WTC11 (cell line): Measurements from ENCODE around the gene IGF2BP1. TPM values are rescaled to one million over a fixed set of nuclear protein-coding genes. Genes with fewer than 3 reads are reported as not detected.
A peak's percentile ranks its signal among the peaks of the same experiment; 100 is the strongest.

Source experiments
- ATAC-seq: fragments of 200-7000 bp; cut with Tn5 transposase; 2 replicates; pipeline ENCODE4 v1.10.0; 2021; ENCODE audit warnings: mild to moderate bottlenecking, moderate library complexity
- CTCF ChIA-PET: fragments of 300-600 bp; sonication (Branson Sonifier 250); formaldehyde crosslinking; loops from one replicate; lab custom pipeline; 2021; ENCODE audit warnings: antibody characterized with exemption; lab: Charles Lee
- POLR2A ChIA-PET: fragments of 350-600 bp; sonication (Branson Sonifier 250); formaldehyde crosslinking; loops from one replicate; lab custom pipeline; 2021; ENCODE audit warnings: antibody characterized with exemption; lab: Charles Lee
- DNase-seq: peaks from one replicate; pipeline ENCODE4 v3.0.0; 2021; ENCODE audit warnings: low spot score
- H3K27ac Mint-ChIP-seq: 2 replicates; pipeline ENCODE4 v1.8.0; 2021; ENCODE audit warnings: mixed read lengths
- H3K27me3 Mint-ChIP-seq: 2 replicates; pipeline ENCODE4 v1.8.0; 2021; ENCODE audit warnings: low read depth, mild to moderate bottlenecking, moderate library complexity, mixed read lengths
- H3K36me3 Mint-ChIP-seq: 2 replicates; pipeline ENCODE4 v1.8.0; 2021; ENCODE audit warnings: mixed read lengths
- H3K4me1 Mint-ChIP-seq: 2 replicates; pipeline ENCODE4 v1.8.0; 2022; ENCODE audit warnings: mixed read lengths
- H3K4me3 Mint-ChIP-seq: 2 replicates; pipeline ENCODE4 v1.8.0; 2021; ENCODE audit warnings: mild to moderate bottlenecking, moderate library complexity, mixed read lengths
- H3K9me3 Mint-ChIP-seq: 2 replicates; pipeline ENCODE4 v1.8.0; 2021; ENCODE audit warnings: mixed read lengths
- ATF1 ChIP-seq: sonication (generic); formaldehyde crosslinking; IDR thresholded peaks from 2 replicates; pipeline ENCODE4 v1.8.1; 2023; ENCODE audit warnings: mild to moderate bottlenecking, moderate library complexity, missing genetic modification reagents
- FOXJ3 ChIP-seq: sonication (generic); formaldehyde crosslinking; IDR thresholded peaks from 2 replicates; pipeline ENCODE4 v1.9.0; 2021; ENCODE audit warnings: missing genetic modification reagents, mild to moderate bottlenecking, borderline replicate concordance
- GTF2I ChIP-seq: fragments of 250-450 bp; sonication (Bioruptor Pico); conservative IDR thresholded peaks from 2 replicates; pipeline ENCODE4 v1.4.0; 2021; ENCODE audit warnings: mild to moderate bottlenecking
- KAT7 ChIP-seq: sonication (generic); formaldehyde crosslinking; IDR thresholded peaks from 2 replicates; pipeline ENCODE4 v1.8.1; 2023; ENCODE audit warnings: missing genetic modification reagents, mild to moderate bottlenecking, borderline replicate concordance
- NFYB ChIP-seq: sonication (generic); formaldehyde crosslinking; conservative IDR thresholded peaks from 2 replicates; pipeline ENCODE4 v1.8.0; 2022; ENCODE audit warnings: low read depth, missing genetic modification reagents
- PRRX2 ChIP-seq: fragments of 250-450 bp; sonication (Bioruptor Pico); IDR thresholded peaks from 2 replicates; pipeline ENCODE4 v1.8.0; 2021; ENCODE audit warnings: mild to moderate bottlenecking
- RORB ChIP-seq: fragments of 250-450 bp; sonication (Bioruptor Pico); IDR thresholded peaks from 2 replicates; pipeline ENCODE4 v1.9.0; 2021; ENCODE audit warnings: mild to moderate bottlenecking
- SOX15 ChIP-seq: fragments of 250-450 bp; sonication (Bioruptor Pico); IDR thresholded peaks from 2 replicates; pipeline ENCODE4 v1.9.0; 2021; ENCODE audit warnings: mild to moderate bottlenecking
- SP1 ChIP-seq: sonication (generic); formaldehyde crosslinking; conservative IDR thresholded peaks from 2 replicates; pipeline ENCODE4 v1.8.1; 2022; ENCODE audit warnings: missing genetic modification reagents
- TP53 ChIP-seq: sonication (generic); formaldehyde crosslinking; IDR thresholded peaks from 2 replicates; pipeline ENCODE4 v1.8.1; 2023; ENCODE audit warnings: mild to moderate bottlenecking, missing genetic modification reagents
- total RNA-seq: library from RNA; stranded (reverse); gene quantifications from 3 replicates; pipeline ENCODE4 v1.2.3, GENCODE V29; 2021
- TF ChIP-seq, protein P1 (sequence below): sonication (generic); formaldehyde crosslinking; IDR thresholded peaks from 2 replicates; pipeline ENCODE4 v1.8.1; 2023; ENCODE audit warnings: mild to moderate bottlenecking, moderate library complexity, missing genetic modification reagents
- TF ChIP-seq, protein P2 (sequence below): sonication (generic); formaldehyde crosslinking; IDR thresholded peaks from 2 replicates; pipeline ENCODE4 v1.8.1; 2022; ENCODE audit warnings: mild to moderate bottlenecking, moderate library complexity, missing genetic modification reagents
- TF ChIP-seq, protein P3 (sequence below): sonication (generic); formaldehyde crosslinking; IDR thresholded peaks from 2 replicates; pipeline ENCODE4 v1.8.0; 2023; ENCODE audit warnings: mild to moderate bottlenecking, missing genetic modification reagents
- TF ChIP-seq, protein P4 (sequence below): sonication (generic); formaldehyde crosslinking; IDR thresholded peaks from 2 replicates; pipeline ENCODE4 v1.8.1; 2022; ENCODE audit warnings: low read depth, mild to moderate bottlenecking, moderate library complexity, missing genetic modification reagents, borderline replicate concordance
- TF ChIP-seq, protein P5 (sequence below): fragments of 200-600 bp; IDR thresholded peaks from 2 replicates; pipeline ENCODE4 v1.8.0; 2022; ENCODE audit warnings: antibody characterized with exemption
- TF ChIP-seq, protein P6 (sequence below): fragments of 250-450 bp; sonication (Bioruptor Pico); IDR thresholded peaks from 2 replicates; pipeline ENCODE4 v1.9.0; 2021; ENCODE audit warnings: mild to moderate bottlenecking
- TF ChIP-seq, protein P7 (sequence below): fragments of 250-450 bp; sonication (Bioruptor Pico); IDR thresholded peaks from 2 replicates; pipeline ENCODE4 v1.8.0; 2021; ENCODE audit warnings: mild to moderate bottlenecking
- TF ChIP-seq, protein P8 (sequence below): sonication (generic); formaldehyde crosslinking; IDR thresholded peaks from 2 replicates; pipeline ENCODE4 v1.8.0; 2023; ENCODE audit warnings: missing genetic modification reagents, mild to moderate bottlenecking, borderline replicate concordance

IGF2BP1 gene
- total RNA-seq, 1 experiment from 2014 or later = 392 TPM

DNA sequence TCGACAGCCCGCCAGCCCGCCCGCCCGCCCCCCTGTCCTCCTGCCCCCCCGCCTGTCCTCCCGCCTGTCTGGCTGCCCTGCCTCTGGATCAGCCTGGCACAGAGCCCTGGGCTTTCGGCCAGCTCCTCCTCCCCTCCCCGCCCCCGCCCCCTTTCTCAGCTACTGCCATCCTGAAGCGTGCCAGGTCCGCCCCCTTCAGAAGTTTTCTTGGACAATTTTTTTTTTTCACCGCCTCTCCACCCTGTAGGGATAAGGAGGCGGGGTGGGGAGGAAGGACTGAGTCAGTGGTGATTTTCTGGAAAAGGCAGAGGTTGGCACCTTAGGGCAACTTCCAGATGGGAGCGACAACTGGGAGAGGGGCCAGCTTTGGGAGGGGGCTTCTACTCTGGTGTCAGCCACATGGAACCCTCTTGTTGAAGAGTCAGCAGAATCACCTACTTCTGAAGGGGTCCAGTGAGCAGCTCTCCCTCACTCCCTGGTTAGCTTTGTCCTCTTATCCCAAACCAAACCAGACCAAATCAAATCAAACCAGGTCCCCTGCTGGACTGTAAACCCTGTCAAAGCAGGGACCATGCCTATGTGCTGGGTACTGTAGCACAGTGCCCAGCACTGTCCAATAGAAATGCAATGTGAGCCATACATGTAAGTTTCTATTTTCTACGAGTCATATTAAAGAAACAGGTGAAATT, 19.7 kb downstream of the IGF2BP1 start (continued):
- TF ChIP-seq FOXJ3 (CRISPR knock-in tag) (no peak), NFYB (CRISPR knock-in tag) (no peak), PRRX2 (CRISPR knock-in tag) (no peak), RORB (no peak), SP1 (no peak), ATF1 (no peak), SOX15 (CRISPR knock-in tag) (no peak)
- TF ChIP-seq, protein P1, sequence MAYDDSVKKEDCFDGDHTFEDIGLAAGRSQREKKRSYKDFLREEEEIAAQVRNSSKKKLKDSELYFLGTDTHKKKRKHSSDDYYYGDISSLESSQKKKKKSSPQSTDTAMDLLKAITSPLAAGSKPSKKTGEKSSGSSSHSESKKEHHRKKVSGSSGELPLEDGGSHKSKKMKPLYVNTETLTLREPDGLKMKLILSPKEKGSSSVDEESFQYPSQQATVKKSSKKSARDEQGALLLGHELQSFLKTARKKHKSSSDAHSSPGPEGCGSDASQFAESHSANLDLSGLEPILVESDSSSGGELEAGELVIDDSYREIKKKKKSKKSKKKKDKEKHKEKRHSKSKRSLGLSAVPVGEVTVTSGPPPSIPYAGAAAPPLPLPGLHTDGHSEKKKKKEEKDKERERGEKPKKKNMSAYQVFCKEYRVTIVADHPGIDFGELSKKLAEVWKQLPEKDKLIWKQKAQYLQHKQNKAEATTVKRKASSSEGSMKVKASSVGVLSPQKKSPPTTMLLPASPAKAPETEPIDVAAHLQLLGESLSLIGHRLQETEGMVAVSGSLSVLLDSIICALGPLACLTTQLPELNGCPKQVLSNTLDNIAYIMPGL (CRISPR knock-in tag) = no peak
- TF ChIP-seq, protein P2, sequence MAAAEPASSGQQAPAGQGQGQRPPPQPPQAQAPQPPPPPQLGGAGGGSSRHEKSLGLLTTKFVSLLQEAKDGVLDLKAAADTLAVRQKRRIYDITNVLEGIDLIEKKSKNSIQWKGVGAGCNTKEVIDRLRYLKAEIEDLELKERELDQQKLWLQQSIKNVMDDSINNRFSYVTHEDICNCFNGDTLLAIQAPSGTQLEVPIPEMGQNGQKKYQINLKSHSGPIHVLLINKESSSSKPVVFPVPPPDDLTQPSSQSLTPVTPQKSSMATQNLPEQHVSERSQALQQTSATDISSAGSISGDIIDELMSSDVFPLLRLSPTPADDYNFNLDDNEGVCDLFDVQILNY (CRISPR knock-in tag) = no peak
- TF ChIP-seq, protein P3, sequence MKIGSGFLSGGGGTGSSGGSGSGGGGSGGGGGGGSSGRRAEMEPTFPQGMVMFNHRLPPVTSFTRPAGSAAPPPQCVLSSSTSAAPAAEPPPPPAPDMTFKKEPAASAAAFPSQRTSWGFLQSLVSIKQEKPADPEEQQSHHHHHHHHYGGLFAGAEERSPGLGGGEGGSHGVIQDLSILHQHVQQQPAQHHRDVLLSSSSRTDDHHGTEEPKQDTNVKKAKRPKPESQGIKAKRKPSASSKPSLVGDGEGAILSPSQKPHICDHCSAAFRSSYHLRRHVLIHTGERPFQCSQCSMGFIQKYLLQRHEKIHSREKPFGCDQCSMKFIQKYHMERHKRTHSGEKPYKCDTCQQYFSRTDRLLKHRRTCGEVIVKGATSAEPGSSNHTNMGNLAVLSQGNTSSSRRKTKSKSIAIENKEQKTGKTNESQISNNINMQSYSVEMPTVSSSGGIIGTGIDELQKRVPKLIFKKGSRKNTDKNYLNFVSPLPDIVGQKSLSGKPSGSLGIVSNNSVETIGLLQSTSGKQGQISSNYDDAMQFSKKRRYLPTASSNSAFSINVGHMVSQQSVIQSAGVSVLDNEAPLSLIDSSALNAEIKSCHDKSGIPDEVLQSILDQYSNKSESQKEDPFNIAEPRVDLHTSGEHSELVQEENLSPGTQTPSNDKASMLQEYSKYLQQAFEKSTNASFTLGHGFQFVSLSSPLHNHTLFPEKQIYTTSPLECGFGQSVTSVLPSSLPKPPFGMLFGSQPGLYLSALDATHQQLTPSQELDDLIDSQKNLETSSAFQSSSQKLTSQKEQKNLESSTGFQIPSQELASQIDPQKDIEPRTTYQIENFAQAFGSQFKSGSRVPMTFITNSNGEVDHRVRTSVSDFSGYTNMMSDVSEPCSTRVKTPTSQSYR = no peak
- TF ChIP-seq, protein P4, sequence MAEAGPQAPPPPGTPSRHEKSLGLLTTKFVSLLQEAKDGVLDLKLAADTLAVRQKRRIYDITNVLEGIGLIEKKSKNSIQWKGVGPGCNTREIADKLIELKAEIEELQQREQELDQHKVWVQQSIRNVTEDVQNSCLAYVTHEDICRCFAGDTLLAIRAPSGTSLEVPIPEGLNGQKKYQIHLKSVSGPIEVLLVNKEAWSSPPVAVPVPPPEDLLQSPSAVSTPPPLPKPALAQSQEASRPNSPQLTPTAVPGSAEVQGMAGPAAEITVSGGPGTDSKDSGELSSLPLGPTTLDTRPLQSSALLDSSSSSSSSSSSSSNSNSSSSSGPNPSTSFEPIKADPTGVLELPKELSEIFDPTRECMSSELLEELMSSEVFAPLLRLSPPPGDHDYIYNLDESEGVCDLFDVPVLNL (CRISPR knock-in tag) = no peak
- TF ChIP-seq, protein P5, sequence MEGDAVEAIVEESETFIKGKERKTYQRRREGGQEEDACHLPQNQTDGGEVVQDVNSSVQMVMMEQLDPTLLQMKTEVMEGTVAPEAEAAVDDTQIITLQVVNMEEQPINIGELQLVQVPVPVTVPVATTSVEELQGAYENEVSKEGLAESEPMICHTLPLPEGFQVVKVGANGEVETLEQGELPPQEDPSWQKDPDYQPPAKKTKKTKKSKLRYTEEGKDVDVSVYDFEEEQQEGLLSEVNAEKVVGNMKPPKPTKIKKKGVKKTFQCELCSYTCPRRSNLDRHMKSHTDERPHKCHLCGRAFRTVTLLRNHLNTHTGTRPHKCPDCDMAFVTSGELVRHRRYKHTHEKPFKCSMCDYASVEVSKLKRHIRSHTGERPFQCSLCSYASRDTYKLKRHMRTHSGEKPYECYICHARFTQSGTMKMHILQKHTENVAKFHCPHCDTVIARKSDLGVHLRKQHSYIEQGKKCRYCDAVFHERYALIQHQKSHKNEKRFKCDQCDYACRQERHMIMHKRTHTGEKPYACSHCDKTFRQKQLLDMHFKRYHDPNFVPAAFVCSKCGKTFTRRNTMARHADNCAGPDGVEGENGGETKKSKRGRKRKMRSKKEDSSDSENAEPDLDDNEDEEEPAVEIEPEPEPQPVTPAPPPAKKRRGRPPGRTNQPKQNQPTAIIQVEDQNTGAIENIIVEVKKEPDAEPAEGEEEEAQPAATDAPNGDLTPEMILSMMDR = no peak

DNA sequence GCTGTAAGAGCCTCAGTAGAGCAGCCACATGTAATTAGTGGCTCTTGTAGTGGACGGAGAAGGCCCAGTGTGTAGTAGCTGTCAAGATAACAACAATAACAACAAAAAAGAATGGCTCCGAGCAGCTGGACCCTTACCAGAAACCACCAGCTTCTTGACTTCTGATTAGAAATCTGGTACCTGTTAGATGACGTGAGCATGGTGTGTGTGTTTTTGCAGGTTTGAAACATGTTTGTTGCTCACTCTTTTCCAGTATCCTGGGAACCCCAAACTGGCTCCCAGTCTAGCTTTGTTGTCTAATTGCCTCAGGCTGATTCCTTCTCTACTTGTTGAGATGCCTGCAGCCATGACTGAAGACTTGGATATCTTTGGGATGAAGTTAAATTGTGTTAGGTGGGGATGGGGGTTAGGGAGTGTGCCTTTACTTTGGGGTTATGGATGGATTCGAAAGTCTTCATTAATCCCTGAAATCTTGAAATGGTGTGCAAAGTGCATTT, 21.0 kb downstream of the IGF2BP1 start:
- Mint-ChIP-seq H3K36me3 (peaks cover 19% of the 10 kb centered on the region), H3K4me1 (peaks cover 74% of the 10 kb centered on the region), H3K9me3 (no peaks in the 10 kb centered on the region), H3K27ac (peak overlapping the region; percentile 84), H3K4me3 (no peak overlapping the region), H3K27me3 (no peaks in the 10 kb centered on the region)
- DNase-seq (no peak), ATAC-seq (no peak)
- ChIA-PET POLR2A (interaction anchor here (0.6 kb wide), 1 partner anchor 491 kb away, joined by 5 read pairs; no protein-coding TSS in a partner anchor), CTCF (interaction anchor here (0.6 to 8.8 kb wide), 3 partner anchors 15 to 85 kb away, joined by 3 to 182 read pairs (median 3); no protein-coding TSS in a partner anchor)
- TF ChIP-seq NFYB (CRISPR knock-in tag) = no peak
- TF ChIP-seq, protein P6, sequence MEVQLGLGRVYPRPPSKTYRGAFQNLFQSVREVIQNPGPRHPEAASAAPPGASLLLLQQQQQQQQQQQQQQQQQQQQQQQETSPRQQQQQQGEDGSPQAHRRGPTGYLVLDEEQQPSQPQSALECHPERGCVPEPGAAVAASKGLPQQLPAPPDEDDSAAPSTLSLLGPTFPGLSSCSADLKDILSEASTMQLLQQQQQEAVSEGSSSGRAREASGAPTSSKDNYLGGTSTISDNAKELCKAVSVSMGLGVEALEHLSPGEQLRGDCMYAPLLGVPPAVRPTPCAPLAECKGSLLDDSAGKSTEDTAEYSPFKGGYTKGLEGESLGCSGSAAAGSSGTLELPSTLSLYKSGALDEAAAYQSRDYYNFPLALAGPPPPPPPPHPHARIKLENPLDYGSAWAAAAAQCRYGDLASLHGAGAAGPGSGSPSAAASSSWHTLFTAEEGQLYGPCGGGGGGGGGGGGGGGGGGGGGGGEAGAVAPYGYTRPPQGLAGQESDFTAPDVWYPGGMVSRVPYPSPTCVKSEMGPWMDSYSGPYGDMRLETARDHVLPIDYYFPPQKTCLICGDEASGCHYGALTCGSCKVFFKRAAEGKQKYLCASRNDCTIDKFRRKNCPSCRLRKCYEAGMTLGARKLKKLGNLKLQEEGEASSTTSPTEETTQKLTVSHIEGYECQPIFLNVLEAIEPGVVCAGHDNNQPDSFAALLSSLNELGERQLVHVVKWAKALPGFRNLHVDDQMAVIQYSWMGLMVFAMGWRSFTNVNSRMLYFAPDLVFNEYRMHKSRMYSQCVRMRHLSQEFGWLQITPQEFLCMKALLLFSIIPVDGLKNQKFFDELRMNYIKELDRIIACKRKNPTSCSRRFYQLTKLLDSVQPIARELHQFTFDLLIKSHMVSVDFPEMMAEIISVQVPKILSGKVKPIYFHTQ (CRISPR knock-in tag) = no peak
- TF ChIP-seq TP53 (CRISPR knock-in tag) = no peak
- no peak for TF ChIP-seq KAT7
- TF ChIP-seq GTF2I (CRISPR knock-in tag) = no peak
- TF ChIP-seq, protein P7, sequence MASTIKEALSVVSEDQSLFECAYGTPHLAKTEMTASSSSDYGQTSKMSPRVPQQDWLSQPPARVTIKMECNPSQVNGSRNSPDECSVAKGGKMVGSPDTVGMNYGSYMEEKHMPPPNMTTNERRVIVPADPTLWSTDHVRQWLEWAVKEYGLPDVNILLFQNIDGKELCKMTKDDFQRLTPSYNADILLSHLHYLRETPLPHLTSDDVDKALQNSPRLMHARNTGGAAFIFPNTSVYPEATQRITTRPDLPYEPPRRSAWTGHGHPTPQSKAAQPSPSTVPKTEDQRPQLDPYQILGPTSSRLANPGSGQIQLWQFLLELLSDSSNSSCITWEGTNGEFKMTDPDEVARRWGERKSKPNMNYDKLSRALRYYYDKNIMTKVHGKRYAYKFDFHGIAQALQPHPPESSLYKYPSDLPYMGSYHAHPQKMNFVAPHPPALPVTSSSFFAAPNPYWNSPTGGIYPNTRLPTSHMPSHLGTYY (CRISPR knock-in tag) = no peak
- TF ChIP-seq, protein P8, sequence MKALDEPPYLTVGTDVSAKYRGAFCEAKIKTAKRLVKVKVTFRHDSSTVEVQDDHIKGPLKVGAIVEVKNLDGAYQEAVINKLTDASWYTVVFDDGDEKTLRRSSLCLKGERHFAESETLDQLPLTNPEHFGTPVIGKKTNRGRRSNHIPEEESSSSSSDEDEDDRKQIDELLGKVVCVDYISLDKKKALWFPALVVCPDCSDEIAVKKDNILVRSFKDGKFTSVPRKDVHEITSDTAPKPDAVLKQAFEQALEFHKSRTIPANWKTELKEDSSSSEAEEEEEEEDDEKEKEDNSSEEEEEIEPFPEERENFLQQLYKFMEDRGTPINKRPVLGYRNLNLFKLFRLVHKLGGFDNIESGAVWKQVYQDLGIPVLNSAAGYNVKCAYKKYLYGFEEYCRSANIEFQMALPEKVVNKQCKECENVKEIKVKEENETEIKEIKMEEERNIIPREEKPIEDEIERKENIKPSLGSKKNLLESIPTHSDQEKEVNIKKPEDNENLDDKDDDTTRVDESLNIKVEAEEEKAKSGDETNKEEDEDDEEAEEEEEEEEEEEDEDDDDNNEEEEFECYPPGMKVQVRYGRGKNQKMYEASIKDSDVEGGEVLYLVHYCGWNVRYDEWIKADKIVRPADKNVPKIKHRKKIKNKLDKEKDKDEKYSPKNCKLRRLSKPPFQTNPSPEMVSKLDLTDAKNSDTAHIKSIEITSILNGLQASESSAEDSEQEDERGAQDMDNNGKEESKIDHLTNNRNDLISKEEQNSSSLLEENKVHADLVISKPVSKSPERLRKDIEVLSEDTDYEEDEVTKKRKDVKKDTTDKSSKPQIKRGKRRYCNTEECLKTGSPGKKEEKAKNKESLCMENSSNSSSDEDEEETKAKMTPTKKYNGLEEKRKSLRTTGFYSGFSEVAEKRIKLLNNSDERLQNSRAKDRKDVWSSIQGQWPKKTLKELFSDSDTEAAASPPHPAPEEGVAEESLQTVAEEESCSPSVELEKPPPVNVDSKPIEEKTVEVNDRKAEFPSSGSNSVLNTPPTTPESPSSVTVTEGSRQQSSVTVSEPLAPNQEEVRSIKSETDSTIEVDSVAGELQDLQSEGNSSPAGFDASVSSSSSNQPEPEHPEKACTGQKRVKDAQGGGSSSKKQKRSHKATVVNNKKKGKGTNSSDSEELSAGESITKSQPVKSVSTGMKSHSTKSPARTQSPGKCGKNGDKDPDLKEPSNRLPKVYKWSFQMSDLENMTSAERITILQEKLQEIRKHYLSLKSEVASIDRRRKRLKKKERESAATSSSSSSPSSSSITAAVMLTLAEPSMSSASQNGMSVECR (CRISPR knock-in tag) = no peak
